Neutrophil (primary cell): Measurements from ENCODE around the gene TET1.
A peak's percentile ranks its signal among the peaks of the same experiment; 100 is the strongest.
"Not testable (repeated sequence)": the region's sequence is repeated elsewhere in the genome, so short reads cannot be mapped to it uniquely, and the experiment has no call there.

Experiments used
- H3K27ac ChIP-seq: fragments of 200-600 bp; sonication (generic); 2 replicates; pipeline ENCODE4 v1.5.1; 2016; ENCODE audit warnings: mild to moderate bottlenecking, moderate library complexity
- H3K27me3 ChIP-seq: fragments of 200-600 bp; sonication (generic); 2 replicates; pipeline ENCODE4 v1.6.0; 2016; ENCODE audit warnings: mild to moderate bottlenecking
- H3K36me3 ChIP-seq: fragments of 200-600 bp; sonication (generic); 2 replicates; pipeline ENCODE4 v1.5.1; 2017
- H3K4me1 ChIP-seq, 2 experiments: fragments of 200-600 bp in 1 of 2; sonication (generic) in 1 of 2; 1 replicate in 1 of 2; 2 replicates in 1 of 2; pipeline versions ENCODE4 v1.5.1 to v1.6.1; 2013 to 2016; ENCODE audit warnings: low read depth in 1 of 2, low read length in 1 of 2, mild to moderate bottlenecking in 1 of 2, moderate library complexity in 1 of 2; ENCODE audit not compliant: control insufficient read depth in 1 of 2, insufficient read depth in 1 of 2
- H3K4me3 ChIP-seq, 2 experiments: fragments of 200-600 bp in 1 of 2; sonication (generic) in 1 of 2; 1 replicate in 1 of 2; 2 replicates in 1 of 2; pipeline ENCODE4 v1.5.1; 2013 to 2016; ENCODE audit warnings: low read depth in 1 of 2, low read length in 1 of 2, mild to moderate bottlenecking in 1 of 2, moderate library complexity in 1 of 2
- H3K9me3 ChIP-seq: fragments of 200-600 bp; sonication (generic); 2 replicates; pipeline ENCODE4 v1.5.1; 2016
- CTCF ChIP-seq: fragments of 200-600 bp; sonication (generic); IDR thresholded peaks from 2 replicates; pipeline ENCODE4 v1.5.1; 2016; ENCODE audit warnings: antibody characterized with exemption

TET1 gene

GRCh38 chr10:68560186-68560942 is at the start of gene TET1:
Gene TET1, plus strand, starts transcription at chr10:68560337. Its CDS starts 12,002 bp downstream, at chr10:68572339.
- Histone ChIP-seq H3K27ac (no peak within 1 kb of the TSS), H3K36me3 (no peaks in the 10 kb centered on the region), H3K9me3 (no peaks in the 10 kb centered on the region), H3K27me3 (peaks cover 96% of the 10 kb centered on the region), H3K4me3 (peak within 1 kb of the TSS; percentile 26 to 54), H3K4me1 (peaks cover 20 to 26% of the 10 kb centered on the region in 2 experiments)
- no peak for TF ChIP-seq CTCF

- H3K4me1 ChIP-seq, H3K4me3 ChIP-seq, H3K27me3 ChIP-seq, H3K9me3 ChIP-seq, H3K27ac ChIP-seq: not testable (repeated sequence)
- peaks cover 20% of the 10 kb centered on the region for H3K36me3 ChIP-seq
Observed at GRCh38 chr10:68516216-68516615, 43.9 kb upstream of the TET1 start.

DNA sequence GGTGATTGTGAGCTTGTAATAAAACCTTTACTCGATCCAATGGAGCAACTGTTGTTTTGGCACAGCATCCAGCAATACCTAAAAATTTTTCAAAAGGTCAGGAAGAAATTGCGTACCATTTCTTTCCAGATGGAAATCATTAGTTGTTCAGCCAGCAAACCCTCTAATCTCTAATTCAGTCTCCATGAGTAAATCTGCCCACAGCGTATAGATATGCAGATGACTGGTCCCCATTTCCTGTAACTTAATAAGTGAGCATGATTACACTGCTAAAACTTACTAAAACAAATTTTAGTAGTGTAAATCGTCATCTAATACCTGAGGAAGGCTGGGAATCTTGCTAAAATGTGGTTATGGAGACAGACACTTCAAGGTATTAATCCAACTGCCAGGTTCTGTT is 43.4 kb upstream of the TET1 start:
- Histone ChIP-seq H3K9me3 (no peaks in the 10 kb centered on the region), H3K27ac (no peak overlapping the region), H3K4me3 (no peak overlapping the region), H3K36me3 (peaks cover 21% of the 10 kb centered on the region), H3K4me1 (no peaks in the 10 kb centered on the region), H3K27me3 (no peaks in the 10 kb centered on the region)
- no peak for TF ChIP-seq CTCF

DNA sequence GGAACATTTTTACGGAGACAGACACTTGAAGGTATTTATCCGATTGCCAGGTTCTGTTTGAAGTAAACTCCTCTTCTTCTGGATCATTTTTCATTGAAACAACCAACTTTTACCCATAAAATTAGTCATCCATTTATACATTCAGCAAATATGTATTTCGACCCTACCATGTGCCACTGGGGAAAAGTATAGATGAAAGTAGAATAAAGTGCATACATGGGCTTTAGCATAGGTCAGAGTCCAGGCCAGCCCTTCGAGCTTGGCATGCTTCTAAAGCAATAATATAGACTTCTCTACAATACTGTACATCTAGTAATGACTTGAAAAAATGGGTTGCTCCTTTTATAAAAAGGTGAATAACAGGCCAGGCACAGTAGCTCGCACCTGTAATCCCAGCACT is 42.9 kb upstream of the TET1 start:
- H3K27me3 ChIP-seq = no peaks in the 10 kb centered on the region
- no peak overlapping the region for H3K27ac ChIP-seq
- TF ChIP-seq CTCF = no peak
- H3K4me1 ChIP-seq = no peaks in the 10 kb centered on the region
- H3K9me3 ChIP-seq = no peaks in the 10 kb centered on the region
- H3K36me3 ChIP-seq = peaks cover 21% of the 10 kb centered on the region
- no peak overlapping the region for H3K4me3 ChIP-seq

- not testable (repeated sequence) for H3K27ac ChIP-seq, H3K27me3 ChIP-seq, H3K4me1 ChIP-seq, H3K9me3 ChIP-seq, H3K4me3 ChIP-seq
- H3K36me3 ChIP-seq = peaks cover 21% of the 10 kb centered on the region
Observed at GRCh38 chr10:68518609-68519008, 41.5 kb upstream of the TET1 start.

DNA sequence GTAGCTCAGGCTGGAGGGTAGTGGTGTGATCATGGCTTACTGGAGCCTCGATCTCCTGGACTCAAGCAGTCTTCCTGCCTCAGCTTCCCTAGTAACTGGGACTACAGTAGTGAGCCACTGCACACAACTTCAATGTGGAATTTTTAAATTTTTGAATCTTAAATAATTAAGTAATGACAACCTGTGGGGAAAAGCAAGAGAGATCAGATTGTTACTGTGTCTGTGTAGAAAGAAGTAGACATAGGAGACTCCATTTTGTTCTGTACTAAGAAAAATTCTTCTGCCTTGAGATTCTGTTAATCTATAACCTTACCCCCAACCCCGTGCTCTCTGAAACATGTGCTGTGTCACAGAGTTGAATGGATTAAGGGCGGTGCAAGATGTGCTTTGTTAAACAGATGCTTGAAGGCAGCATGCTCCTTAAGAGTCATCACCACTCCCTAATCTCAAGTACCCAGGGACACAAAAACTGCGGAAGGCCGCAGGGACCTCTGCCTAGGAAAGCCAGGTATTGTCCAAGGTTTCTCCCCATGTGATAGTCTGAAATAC is 34.6 kb upstream of the TET1 start:
- not testable (repeated sequence) for H3K9me3 ChIP-seq, H3K27ac ChIP-seq, H3K27me3 ChIP-seq, H3K36me3 ChIP-seq, H3K4me3 ChIP-seq
- H3K4me1 ChIP-seq = peaks cover 23 to 26% of the 10 kb centered on the region in 2 experiments

DNA sequence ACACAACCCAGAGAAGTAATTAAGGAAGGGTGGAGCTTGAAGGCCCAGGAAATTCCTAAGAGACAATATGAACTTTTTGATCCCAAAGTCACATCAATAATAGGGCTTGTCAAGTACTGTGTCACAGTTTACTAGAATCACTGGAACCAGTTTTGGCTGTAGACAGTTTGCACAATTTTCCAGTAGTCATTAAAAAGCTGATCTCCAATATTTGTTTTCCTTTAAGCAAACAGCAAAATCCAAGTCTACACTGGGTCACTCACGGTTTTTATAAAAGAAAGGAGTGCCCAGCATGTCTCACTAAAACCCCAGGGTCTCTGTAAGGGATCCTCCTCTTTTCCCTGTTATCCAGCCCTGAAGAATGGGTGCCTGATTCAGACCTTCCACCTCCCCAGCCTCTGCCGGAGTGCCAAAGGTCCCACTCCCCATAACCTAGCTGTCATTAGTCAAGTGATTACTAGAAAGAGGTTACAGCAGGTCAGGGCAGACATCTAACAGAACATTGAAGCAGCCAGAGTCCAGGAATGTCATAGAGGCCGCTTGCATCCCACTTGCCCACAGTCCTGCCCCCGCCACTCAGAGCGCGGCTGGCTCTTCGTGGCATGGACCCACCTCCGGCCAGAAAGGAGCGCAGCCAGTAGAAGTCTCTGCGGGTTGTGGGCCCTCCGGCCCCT is 33.4 kb upstream of the TET1 start:
- Histone ChIP-seq H3K9me3 (no peaks in the 10 kb centered on the region), H3K27ac (peak overlapping the region; percentile 90), H3K4me3 (peak overlapping the region; percentile 74 to 83), H3K27me3 (no peaks in the 10 kb centered on the region), H3K36me3 (no peaks in the 10 kb centered on the region), H3K4me1 (peaks cover 26 to 30% of the 10 kb centered on the region in 2 experiments)
- TF ChIP-seq CTCF = no peak
